Breast epithelium (tissue), 4 donors: ENCODE data around the gene GNG12. TPM values are rescaled to one million over a fixed set of nuclear protein-coding genes. Genes with fewer than 3 reads are reported as not detected.

Source experiments
- DNase-seq, 2 donors: peaks; one replicate each; pipeline ENCODE4 v3.0.0-alpha.2; 2019; ENCODE audit warnings: low spot score in 2 of 2
- H3K27ac ChIP-seq, 2 donors: fragments of 200-600 bp; sonication (generic) in 1 of 2; one replicate each; pipeline ENCODE4 v1.5.1; 2016 to 2019; ENCODE audit warnings: mild to moderate bottlenecking in 1 of 2
- H3K27me3 ChIP-seq, 2 donors: fragments of 200-600 bp; sonication (generic) in 1 of 2; one replicate each; pipeline versions ENCODE4 v1.5.1 to v1.6.0; 2017 to 2019; ENCODE audit warnings: control low read depth in 1 of 2, mild to moderate bottlenecking in 1 of 2
- H3K36me3 ChIP-seq: fragments of 200-600 bp; one replicate; pipeline ENCODE4 v1.5.1; 2019
- H3K4me1 ChIP-seq, 2 donors: fragments of 200-600 bp; sonication (generic); one replicate each; pipeline ENCODE4 v1.5.1; 2016 to 2019; ENCODE audit warnings: control low read depth in 1 of 2
- H3K4me3 ChIP-seq, 3 donors: fragments of 200-600 bp; sonication (generic); 1 replicate in 2 of 3; 2 replicates in 1 of 3; pipeline ENCODE4 v1.5.1; 2016 to 2019; ENCODE audit warnings: mild to moderate bottlenecking in 3 of 3, moderate library complexity in 2 of 3
- H3K9me3 ChIP-seq, 2 donors: fragments of 200-600 bp; sonication (generic) in 1 of 2; one replicate each; pipeline ENCODE4 v1.5.1; 2016 to 2019; ENCODE audit warnings: control low read depth in 1 of 2
- CTCF ChIP-seq, 3 donors: fragments of 450-650 bp; IDR thresholded peaks; one replicate each; pipeline ENCODE4 v1.5.1; 2016 to 2017; ENCODE audit warnings: antibody characterized with exemption in 3 of 3, mild to moderate bottlenecking in 3 of 3, moderate library complexity in 3 of 3
- POLR2A ChIP-seq: fragments of 450-650 bp; IDR thresholded peaks from one replicate; pipeline ENCODE4 v1.6.1; 2016; ENCODE audit warnings: antibody characterized with exemption, mild to moderate bottlenecking, moderate library complexity
- POLR2AphosphoS5 ChIP-seq, 3 donors: sonication (generic); formaldehyde crosslinking; IDR thresholded peaks; one replicate each; pipeline ENCODE4 v1.6.1; 2017; ENCODE audit warnings: antibody characterized with exemption in 3 of 3
- intact Hi-C: fragments of 100-400 bp; cut with DNase I; formaldehyde crosslinking; loops from one replicate; pipeline ENCODE4 v1.15.1; 2023; ENCODE audit warnings: low total_unique reads
- total RNA-seq, 3 donors: library from RNA; depleted of rRNA; stranded (reverse); fragments of >200 nt; gene quantifications; one replicate each; pipeline ENCODE4 v1.1.0, GENCODE V29; 2016

GNG12 gene
- total RNA-seq, 3 donors from 2014 or later = 82.1 to 100 (median 87.5) TPM

GRCh38 chr1:67745875-67746698 lies 87.2 kb downstream of the GNG12 start:
- H3K9me3 ChIP-seq = no peaks in the 10 kb centered on the region
- no peaks in the 10 kb centered on the region for H3K36me3 ChIP-seq
- TF ChIP-seq CTCF (IDR thresholded peaks at IDR 0.05) = no peak
- H3K27me3 ChIP-seq = no peaks in the 10 kb centered on the region
- H3K27ac ChIP-seq = peak overlapping the region; percentile 10 to 36
- H3K4me1 ChIP-seq = peaks cover 15 to 30% of the 10 kb centered on the region in 2 donors
- no peak overlapping the region for H3K4me3 ChIP-seq
- DNase-seq = no peak
- intact Hi-C loops = no loop called here

GRCh38 chr1:67743072-67743725 lies 90.1 kb downstream of the GNG12 start:
- intact Hi-C loops = loop anchor here (5.0 kb wide), 1 partner anchor 56 kb away; the partner anchor contains the start of gene GADD45A
- no peaks in the 10 kb centered on the region for H3K9me3 ChIP-seq
- H3K27ac ChIP-seq = no peak overlapping the region
- no peak for TF ChIP-seq POLR2AphosphoS5 (IDR thresholded peaks at IDR 0.05)
- H3K4me3 ChIP-seq = no peak overlapping the region
- H3K36me3 ChIP-seq = no peaks in the 10 kb centered on the region
- DNase-seq = no peak
- H3K27me3 ChIP-seq = no peaks in the 10 kb centered on the region
- peaks cover under 1 to 4% of the 10 kb centered on the region in 2 donors for H3K4me1 ChIP-seq

GRCh38 chr1:67741736-67742135 lies 91.5 kb downstream of the GNG12 start:
- H3K4me3 ChIP-seq = no peak overlapping the region
- no peaks in the 10 kb centered on the region for H3K4me1 ChIP-seq
- H3K36me3 ChIP-seq = no peaks in the 10 kb centered on the region
- TF ChIP-seq CTCF (IDR thresholded peaks at IDR 0.05) (no peak), POLR2A (no peak)
- intact Hi-C loops = loop anchor here (5.0 kb wide), 1 partner anchor 54 kb away; the partner anchor contains the start of gene GADD45A
- DNase-seq = no peak
- no peaks in the 10 kb centered on the region for H3K27me3 ChIP-seq
- H3K27ac ChIP-seq = no peak overlapping the region
- no peaks in the 10 kb centered on the region for H3K9me3 ChIP-seq

- Histone ChIP-seq H3K9me3 (no peaks in the 10 kb centered on the region), H3K36me3 (no peaks in the 10 kb centered on the region), H3K27ac (no peak overlapping the region), H3K27me3 (no peaks in the 10 kb centered on the region), H3K4me3 (no peak overlapping the region), H3K4me1 (peaks cover 0 to 5% of the 10 kb centered on the region in 2 donors)
- TF ChIP-seq CTCF (IDR thresholded peaks at IDR 0.05) (no peak), POLR2AphosphoS5 (IDR thresholded peaks at IDR 0.05) (no peak), POLR2A (no peak)
- no peak for DNase-seq
- intact Hi-C loops = loop anchor here (5.0 kb wide), 1 partner anchor 54 kb away; the partner anchor contains the start of gene GADD45A
Measured at GRCh38 chr1:67741121-67741520, 92.1 kb downstream of the GNG12 start.

- TF ChIP-seq POLR2A (no peak), CTCF (IDR thresholded peaks at IDR 0.05) (no peak), POLR2AphosphoS5 (IDR thresholded peaks at IDR 0.05) (no peak)
- intact Hi-C loops = loop anchor here (5.0 kb wide), 1 partner anchor 53 kb away; the partner anchor contains the start of gene GADD45A
- Histone ChIP-seq H3K4me3 (no peak overlapping the region), H3K9me3 (no peaks in the 10 kb centered on the region), H3K27me3 (no peaks in the 10 kb centered on the region), H3K4me1 (peaks cover 0 to 6% of the 10 kb centered on the region in 2 donors), H3K36me3 (no peaks in the 10 kb centered on the region), H3K27ac (no peak overlapping the region)
- DNase-seq = no peak
Measured at GRCh38 chr1:67740543-67740942, 92.7 kb downstream of the GNG12 start.
